Neural crest cell (in vitro differentiated cells): ENCODE results near the gene MANEA. TPM values are rescaled to one million over a fixed set of nuclear protein-coding genes. Genes with fewer than 3 reads are reported as not detected.

Source experiments
- DNase-seq: peaks from one replicate; pipeline ENCODE4 v3.0.0; 2021; ENCODE audit warnings: low read depth, mixed read lengths, low spot score
- H3K27ac Mint-ChIP-seq: one replicate; pipeline ENCODE4 v1.8.0; 2021; ENCODE audit warnings: mild to moderate bottlenecking, mixed read lengths; ENCODE audit not compliant: unreplicated experiment
- H3K27me3 Mint-ChIP-seq: 2 replicates; pipeline ENCODE4 v1.8.0; 2021; ENCODE audit warnings: low read depth, mild to moderate bottlenecking, mixed read lengths
- H3K36me3 Mint-ChIP-seq: 2 replicates; pipeline ENCODE4 v1.8.0; 2021; ENCODE audit warnings: low read depth, mild to moderate bottlenecking, mixed read lengths
- H3K4me1 Mint-ChIP-seq: 2 replicates; pipeline ENCODE4 v1.8.0; 2021; ENCODE audit warnings: mixed read lengths
- H3K4me3 Mint-ChIP-seq: one replicate; pipeline ENCODE4 v1.8.0; 2021; ENCODE audit warnings: mild to moderate bottlenecking, mixed read lengths
- H3K9me3 Mint-ChIP-seq: 2 replicates; pipeline ENCODE4 v1.8.0; 2021; ENCODE audit warnings: mixed read lengths
- total RNA-seq: library from RNA; stranded (reverse); gene quantifications from 2 replicates; pipeline ENCODE4 v1.2.1, GENCODE V29; 2021
- TF ChIP-seq, protein P1 (sequence below): fragments of 200-600 bp; sonication (generic); conservative IDR thresholded peaks from 2 replicates; pipeline ENCODE4 v1.5.0; 2021; ENCODE audit warnings: antibody characterized with exemption, mild to moderate bottlenecking

The MANEA gene
- total RNA-seq, 1 donor from 2014 or later: 14.4 TPM

DNA sequence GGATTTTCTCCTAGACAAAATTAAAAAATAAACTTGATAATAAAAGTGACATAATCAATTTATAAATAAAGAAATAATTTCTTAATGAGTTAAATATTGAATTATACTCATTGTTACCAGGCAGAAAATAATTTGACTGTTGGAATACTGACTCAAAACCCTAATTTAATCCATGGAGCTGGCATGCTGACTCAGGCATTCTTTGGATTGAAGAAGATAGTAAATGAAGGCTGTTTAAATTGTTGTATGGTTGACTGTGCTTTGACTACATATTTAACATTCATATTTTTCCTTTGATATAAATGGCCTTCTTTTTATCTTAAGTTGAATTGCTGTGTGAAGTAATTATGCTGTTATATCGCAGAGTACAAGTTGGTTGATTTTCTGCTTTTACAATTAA, 11.7 kb downstream of the MANEA start:
- Mint-ChIP-seq H3K9me3 (peaks cover 9% of the 10 kb centered on the region), H3K36me3 (peaks cover 24% of the 10 kb centered on the region), H3K27me3 (no peaks in the 10 kb centered on the region), H3K4me3 (no peak overlapping the region), H3K27ac (no peak overlapping the region), H3K4me1 (no peaks in the 10 kb centered on the region)
- no peak for DNase-seq
- TF ChIP-seq, protein P1, sequence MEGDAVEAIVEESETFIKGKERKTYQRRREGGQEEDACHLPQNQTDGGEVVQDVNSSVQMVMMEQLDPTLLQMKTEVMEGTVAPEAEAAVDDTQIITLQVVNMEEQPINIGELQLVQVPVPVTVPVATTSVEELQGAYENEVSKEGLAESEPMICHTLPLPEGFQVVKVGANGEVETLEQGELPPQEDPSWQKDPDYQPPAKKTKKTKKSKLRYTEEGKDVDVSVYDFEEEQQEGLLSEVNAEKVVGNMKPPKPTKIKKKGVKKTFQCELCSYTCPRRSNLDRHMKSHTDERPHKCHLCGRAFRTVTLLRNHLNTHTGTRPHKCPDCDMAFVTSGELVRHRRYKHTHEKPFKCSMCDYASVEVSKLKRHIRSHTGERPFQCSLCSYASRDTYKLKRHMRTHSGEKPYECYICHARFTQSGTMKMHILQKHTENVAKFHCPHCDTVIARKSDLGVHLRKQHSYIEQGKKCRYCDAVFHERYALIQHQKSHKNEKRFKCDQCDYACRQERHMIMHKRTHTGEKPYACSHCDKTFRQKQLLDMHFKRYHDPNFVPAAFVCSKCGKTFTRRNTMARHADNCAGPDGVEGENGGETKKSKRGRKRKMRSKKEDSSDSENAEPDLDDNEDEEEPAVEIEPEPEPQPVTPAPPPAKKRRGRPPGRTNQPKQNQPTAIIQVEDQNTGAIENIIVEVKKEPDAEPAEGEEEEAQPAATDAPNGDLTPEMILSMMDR: no peak

DNA sequence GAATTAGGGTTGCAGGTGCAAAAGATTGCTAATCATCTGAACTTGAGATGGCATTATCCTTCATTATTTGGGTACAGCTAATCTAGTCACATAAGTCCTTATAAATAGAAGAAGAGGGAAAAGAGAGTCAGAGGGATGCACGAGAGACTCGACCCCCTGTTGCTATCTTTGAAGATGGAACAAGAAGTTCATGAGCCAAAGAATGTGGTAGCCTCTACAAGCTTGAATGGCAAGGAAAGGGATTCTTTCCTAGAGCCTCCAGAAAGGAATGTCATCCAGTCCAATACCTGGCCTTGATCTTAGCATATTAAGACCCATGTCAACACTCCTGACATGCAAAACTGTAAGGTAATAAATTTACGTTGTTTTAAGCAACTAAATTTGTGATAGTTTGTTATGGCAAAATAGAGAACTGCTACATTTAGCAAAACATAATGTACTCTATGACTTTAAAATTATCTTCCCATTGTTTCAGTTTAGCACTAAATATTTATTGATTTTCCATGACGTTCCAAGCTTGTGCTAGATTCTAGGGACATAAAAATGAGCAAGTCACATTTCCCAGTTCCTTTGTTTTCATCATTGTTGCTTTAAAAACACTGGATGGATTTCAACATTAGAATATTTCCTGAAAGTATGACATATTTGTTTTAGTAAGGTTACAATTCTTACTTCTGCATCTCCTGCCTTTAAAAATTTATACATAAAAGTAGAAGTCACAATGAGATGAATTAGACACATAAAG, 12.7 kb downstream of the MANEA start:
- TF ChIP-seq, protein P1: no peak
- DNase-seq: no peak
- peaks cover 4% of the 10 kb centered on the region for H3K9me3 Mint-ChIP-seq
- H3K27me3 Mint-ChIP-seq: no peaks in the 10 kb centered on the region
- H3K4me1 Mint-ChIP-seq: no peaks in the 10 kb centered on the region
- peaks cover 16% of the 10 kb centered on the region for H3K36me3 Mint-ChIP-seq
- no peak overlapping the region for H3K27ac Mint-ChIP-seq
- no peak overlapping the region for H3K4me3 Mint-ChIP-seq

DNA sequence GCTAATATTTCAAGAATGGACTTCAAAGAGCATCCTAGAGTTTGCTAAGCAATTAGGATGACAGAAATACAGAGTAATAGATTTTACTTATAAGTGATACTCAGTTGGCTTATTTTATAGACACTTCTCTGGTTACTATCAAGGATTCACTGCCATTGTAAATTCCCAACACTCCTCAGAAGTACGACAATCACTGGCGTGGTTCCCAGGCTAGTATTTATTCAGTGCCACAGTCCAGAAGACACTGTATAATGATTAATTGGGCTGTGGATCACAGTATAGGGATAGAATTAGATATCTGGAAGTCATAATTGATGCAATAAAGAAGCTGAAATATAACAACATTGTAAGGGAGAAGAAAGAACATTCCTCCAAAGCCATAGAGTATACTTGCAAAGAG, 15.7 kb downstream of the MANEA start:
- no peak overlapping the region for H3K27ac Mint-ChIP-seq
- no peak overlapping the region for H3K4me3 Mint-ChIP-seq
- no peaks in the 10 kb centered on the region for H3K4me1 Mint-ChIP-seq
- TF ChIP-seq, protein P1: no peak
- no peak for DNase-seq
- H3K27me3 Mint-ChIP-seq: no peaks in the 10 kb centered on the region
- H3K9me3 Mint-ChIP-seq: peaks cover 4% of the 10 kb centered on the region
- peaks cover 10% of the 10 kb centered on the region for H3K36me3 Mint-ChIP-seq

DNA sequence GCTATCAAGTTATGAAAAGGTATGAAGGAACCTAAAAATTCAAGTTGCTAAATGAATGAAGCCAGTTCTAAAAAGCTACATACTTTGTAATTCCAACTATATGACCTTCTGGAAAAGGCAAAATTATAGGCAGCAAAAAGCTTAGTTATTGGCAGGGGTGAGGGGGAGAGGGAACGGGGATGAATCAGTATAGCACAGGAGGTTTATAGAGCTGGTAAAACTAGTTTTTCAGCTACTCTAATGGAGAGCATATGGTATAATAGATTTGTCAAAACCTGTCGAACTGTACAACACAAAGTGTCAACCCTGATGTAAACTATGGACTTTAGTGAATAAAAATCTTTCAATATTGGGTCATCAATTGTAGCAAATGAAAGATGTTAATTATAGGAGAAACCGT, 18.7 kb downstream of the MANEA start:
- H3K4me1 Mint-ChIP-seq: no peaks in the 10 kb centered on the region
- H3K9me3 Mint-ChIP-seq: peaks cover 4% of the 10 kb centered on the region
- no peak for DNase-seq
- no peak overlapping the region for H3K4me3 Mint-ChIP-seq
- H3K36me3 Mint-ChIP-seq: peaks cover 15% of the 10 kb centered on the region
- H3K27ac Mint-ChIP-seq: no peak overlapping the region
- TF ChIP-seq, protein P1: no peak
- H3K27me3 Mint-ChIP-seq: no peaks in the 10 kb centered on the region

DNA sequence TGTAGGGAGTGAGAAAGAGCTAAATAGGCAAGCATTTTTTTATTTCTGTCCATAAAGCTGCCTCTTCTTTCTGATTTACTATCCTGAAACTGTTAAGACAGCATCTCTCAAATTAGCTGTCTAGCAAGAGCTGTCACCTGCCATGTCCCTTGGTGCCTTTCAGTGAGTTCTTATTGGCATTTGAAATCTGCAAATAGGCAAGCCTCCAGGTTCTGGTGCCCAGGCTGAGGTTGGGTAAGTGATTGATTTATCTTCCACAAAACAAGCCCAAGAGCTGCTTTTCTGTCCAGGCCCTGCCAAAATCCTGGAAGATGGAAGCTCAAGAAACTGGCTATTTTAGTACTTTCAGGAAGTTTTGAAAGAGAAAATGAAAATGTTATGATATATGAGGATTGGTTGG, 22.4 kb downstream of the MANEA start:
- Mint-ChIP-seq H3K9me3 (no peaks in the 10 kb centered on the region), H3K4me1 (no peaks in the 10 kb centered on the region), H3K4me3 (no peak overlapping the region), H3K27ac (no peak overlapping the region), H3K36me3 (peaks cover 8% of the 10 kb centered on the region), H3K27me3 (no peaks in the 10 kb centered on the region)
- DNase-seq: no peak
- TF ChIP-seq, protein P1: no peak
